Glomerular endothelial cell (primary cell): Measurements from ENCODE around the gene KCNC3. TPM values are rescaled to one million over a fixed set of nuclear protein-coding genes. Genes with fewer than 3 reads are reported as not detected.

ENCODE experiments used
- DNase-seq: peaks from one replicate; pipeline ENCODE4 v3.0.0-alpha.2; 2011; ENCODE audit warnings: low read depth, low spot score; ENCODE audit errors: extremely low read depth
- total RNA-seq: library from RNA; depleted of rRNA; stranded (reverse); fragments of >200 nt; gene quantifications from 2 replicates; pipeline ENCODE4 v1.2.3, GENCODE V29; 2015

KCNC3 gene
- total RNA-seq, 1 donor from 2014 or later, result 0.64 TPM

GRCh38 chr19:50312967-50313811, 16.0 kb downstream of the KCNC3 start:
- no peak for DNase-seq

GRCh38 chr19:50311723-50312635, 17.2 kb downstream of the KCNC3 start:
- no peak for DNase-seq

GRCh38 chr19:50310759-50311465, 18.3 kb downstream of the KCNC3 start:
- no peak for DNase-seq

- DNase-seq, result no peak
These were observed 19.6 kb downstream of the KCNC3 start for GRCh38 chr19:50309396-50310125.

DNA sequence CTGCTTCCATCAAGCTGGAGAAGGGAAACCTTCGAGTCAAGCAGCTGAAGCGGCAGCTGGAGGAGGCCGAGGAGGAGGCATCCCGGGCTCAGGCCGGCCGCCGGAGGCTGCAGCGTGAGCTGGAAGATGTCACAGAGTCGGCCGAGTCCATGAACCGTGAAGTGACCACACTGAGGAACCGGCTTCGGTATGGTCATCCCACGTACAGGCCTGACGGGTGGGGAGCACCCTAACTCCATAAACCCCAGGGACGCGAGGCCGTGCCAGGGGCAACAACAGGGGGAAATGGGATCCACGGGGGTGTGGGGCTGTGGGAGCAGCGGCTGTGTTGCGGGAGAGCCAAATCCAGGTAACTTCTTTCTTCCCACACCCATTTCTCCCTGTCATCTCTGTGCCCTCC, 20.2 kb downstream of the KCNC3 start:
- no peak for DNase-seq

GRCh38 chr19:50303558-50303957, 25.6 kb downstream of the KCNC3 start:
- no peak for DNase-seq

GRCh38 chr19:50301607-50301971, 27.6 kb downstream of the KCNC3 start:
- no peak for DNase-seq

DNA sequence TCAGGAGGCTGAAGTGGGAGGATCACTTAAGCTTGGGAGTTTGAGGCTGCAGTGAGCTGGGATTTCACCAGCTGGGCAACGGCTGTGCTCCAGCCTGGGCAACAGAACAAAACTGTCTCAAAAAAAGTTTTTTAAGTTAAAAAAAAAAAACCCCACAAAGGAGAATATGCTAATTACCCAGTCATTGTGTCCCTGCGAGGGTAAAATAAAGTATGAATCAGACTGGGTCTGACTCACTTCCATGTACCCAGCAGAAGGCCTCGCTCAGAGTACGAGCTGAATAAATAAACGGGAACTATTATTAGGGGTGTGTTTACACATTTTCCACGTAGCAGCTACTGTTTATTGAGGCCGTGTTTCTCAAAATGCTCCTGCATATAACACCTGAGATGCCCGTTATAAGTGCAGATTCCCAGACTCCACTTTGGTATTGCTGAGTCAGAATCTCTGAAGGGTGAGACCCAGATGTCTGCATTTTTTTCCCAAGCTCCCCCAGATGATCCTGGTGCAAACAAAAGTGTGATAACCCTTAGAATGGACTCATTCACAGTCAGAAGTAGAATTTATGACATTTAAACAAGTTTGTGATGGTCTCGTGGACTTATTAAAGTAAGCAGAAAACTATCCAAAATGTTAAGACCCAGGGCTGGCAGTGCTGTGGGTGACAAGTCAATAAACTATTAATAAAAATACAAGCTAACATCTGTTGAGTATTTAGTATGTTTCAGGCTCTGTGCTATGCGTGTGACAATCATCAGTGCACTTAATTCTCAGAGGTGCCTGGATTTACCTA, 28.2 kb downstream of the KCNC3 start:
- DNase-seq, result peak; percentile 72

DNA sequence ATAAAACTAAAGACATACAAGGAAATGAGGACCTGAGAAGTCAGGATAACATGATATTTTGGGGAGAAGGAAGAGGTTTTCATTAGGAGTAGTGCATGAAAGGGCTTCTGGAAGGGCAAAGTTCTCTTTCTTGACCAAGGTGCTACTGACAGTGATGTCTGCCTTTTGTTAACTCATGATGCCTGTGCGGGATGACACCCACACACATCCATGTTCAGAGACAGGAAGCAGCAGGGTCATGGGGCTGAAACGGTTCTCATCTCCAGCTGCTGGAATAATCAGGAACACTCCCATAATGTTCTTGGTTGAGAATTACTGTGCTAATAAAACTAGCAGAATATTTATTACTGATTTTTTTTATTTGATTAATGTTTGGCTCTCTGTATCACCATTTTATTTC, 29.1 kb downstream of the KCNC3 start:
- DNase-seq, result no peak

GRCh38 chr19:50293263-50294004, 35.7 kb downstream of the KCNC3 start:
- DNase-seq, result no peak

GRCh38 chr19:50292216-50292827, 36.9 kb downstream of the KCNC3 start:
- no peak for DNase-seq

DNA sequence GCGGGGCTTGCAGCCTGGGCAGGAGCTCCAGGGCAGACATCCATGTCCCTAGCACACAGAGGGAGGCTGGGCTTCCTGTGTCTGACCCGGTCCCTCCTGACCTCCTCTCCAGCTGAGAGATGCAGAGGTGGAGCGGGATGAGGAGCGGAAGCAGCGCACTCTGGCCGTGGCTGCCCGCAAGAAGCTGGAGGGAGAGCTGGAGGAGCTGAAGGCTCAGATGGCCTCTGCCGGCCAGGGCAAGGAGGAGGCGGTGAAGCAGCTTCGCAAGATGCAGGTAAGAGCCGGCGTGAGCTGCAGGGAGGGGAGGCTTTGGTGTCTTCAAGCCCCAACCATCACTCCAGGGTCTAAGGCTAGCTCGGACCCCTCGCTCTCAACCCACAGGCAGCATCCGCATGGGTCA, 38.4 kb downstream of the KCNC3 start:
- no peak for DNase-seq

- DNase-seq, result no peak
These were observed 39.2 kb downstream of the KCNC3 start for GRCh38 chr19:50290011-50290410.

- DNase-seq, result no peak
These were observed 40.2 kb downstream of the KCNC3 start for GRCh38 chr19:50288954-50289353.

DNA sequence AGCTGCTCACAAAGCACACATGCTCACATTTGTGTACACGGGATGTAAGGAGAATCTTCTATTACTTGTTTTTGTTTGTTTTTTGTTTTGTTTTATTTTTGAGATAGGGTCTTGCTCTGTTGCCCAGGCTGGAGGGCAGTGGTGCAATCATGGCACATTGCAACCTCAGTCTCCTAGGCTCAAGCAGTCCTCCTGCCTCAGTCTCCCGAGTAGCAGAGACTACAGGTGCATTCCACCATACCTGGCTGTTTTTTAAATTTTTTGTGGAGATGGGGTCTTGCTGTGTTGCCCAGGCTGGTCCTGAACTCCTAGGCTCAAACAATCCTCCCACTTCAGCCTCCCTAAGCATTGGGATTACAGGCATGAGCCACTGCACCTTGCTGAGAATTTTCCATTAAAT, 41.8 kb downstream of the KCNC3 start:
- DNase-seq, result no peak

DNA sequence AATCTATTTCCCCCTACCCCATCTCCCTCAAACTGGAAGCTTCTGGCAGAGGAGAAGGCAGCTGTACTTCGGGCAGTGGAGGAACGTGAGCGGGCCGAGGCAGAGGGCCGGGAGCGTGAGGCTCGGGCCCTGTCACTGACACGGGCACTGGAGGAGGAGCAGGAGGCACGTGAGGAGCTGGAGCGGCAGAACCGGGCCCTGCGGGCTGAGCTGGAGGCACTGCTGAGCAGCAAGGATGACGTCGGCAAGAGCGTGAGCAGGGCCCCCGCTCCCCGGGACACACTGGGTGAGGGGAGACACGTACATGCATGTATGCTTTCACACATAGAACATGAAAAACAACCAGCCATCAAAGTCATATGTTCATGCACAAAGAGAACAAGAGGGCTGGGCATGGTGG, 42.7 kb downstream of the KCNC3 start:
- DNase-seq, result no peak

- no peak for DNase-seq
These were observed 43.3 kb downstream of the KCNC3 start for GRCh38 chr19:50285833-50286232.

DNA sequence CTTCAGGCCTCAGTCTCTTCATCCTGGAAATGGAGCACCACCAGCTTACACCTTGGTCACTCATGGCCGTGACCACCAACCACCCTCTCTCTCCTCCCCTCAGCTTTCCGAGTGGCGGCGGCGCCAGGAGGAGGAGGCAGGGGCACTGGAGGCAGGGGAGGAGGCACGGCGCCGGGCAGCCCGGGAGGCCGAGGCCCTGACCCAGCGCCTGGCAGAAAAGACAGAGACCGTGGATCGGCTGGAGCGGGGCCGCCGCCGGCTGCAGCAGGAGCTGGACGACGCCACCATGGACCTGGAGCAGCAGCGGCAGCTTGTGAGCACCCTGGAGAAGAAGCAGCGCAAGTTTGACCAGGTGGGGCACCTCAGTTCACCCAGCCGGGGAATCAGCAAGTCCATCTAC, 47.7 kb downstream of the KCNC3 start:
- no peak for DNase-seq

DNA sequence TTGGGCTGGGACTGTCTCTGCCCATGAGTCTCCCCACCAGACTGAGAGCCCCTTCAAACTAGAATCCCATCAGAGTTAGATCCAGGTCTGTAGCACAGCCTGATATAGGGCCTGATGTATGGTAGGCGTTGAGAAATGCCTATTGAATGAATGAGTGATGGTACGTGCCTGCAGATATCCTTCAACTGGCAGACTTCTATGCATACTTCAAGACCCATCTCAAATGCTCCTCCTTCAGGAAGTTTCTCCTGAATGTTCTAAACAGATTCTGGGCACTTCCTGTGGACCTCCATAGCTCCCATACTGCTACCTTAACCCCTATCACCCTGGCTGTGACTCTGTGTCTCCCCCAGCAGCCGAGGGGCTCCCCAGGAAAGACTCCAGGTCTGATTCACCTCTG, 48.2 kb downstream of the KCNC3 start:
- no peak for DNase-seq
